HepG2 (cell line): Measurements from ENCODE around the gene VAC14. TPM values are rescaled to one million over a fixed set of nuclear protein-coding genes. Genes with fewer than 3 reads are reported as not detected.

Experiments
- AKAP8 ChIP-seq: sonication (generic); formaldehyde crosslinking; IDR thresholded peaks from 2 replicates; pipeline ENCODE4 v1.5.1; 2020; ENCODE audit warnings: mild to moderate bottlenecking, missing genetic modification reagents
- KDM5A ChIP-seq: fragments of 200-600 bp; sonication (generic); IDR thresholded peaks from 2 replicates; pipeline ENCODE4 v1.7.0; 2018; ENCODE audit warnings: antibody characterized with exemption, mild to moderate bottlenecking, low read length, borderline replicate concordance
- MAFF ChIP-seq: IDR thresholded peaks from 2 replicates; pipeline ENCODE4 v1.6.1; 2011; ENCODE audit warnings: low read depth, low read length, improper control_type of control experiment
- NRL ChIP-seq: sonication (generic); formaldehyde crosslinking; IDR thresholded peaks from 2 replicates; pipeline ENCODE4 v1.5.0; 2020; ENCODE audit warnings: missing genetic modification reagents, mild to moderate bottlenecking, moderate library complexity, borderline replicate concordance
- SOX6 ChIP-seq, 2 experiments: fragments of 450-650 bp in 1 of 2; sonication (generic) in 1 of 2; formaldehyde crosslinking in 1 of 2; IDR thresholded peaks; 2 replicates each; pipeline versions ENCODE4 v1.4.0 to v1.6.1; 2017 to 2020; ENCODE audit warnings: antibody characterized with exemption in 1 of 2, mild to moderate bottlenecking in 1 of 2, missing genetic modification reagents in 1 of 2
- SP1 ChIP-seq, 2 experiments: fragments of 450-650 bp in 1 of 2; sonication (generic) in 1 of 2; formaldehyde crosslinking in 1 of 2; IDR thresholded peaks; 2 replicates each; pipeline versions ENCODE4 v1.4.0 to v1.6.1; 2016 to 2020; ENCODE audit warnings: missing genetic modification reagents in 1 of 2
- ZBTB20 ChIP-seq: sonication (generic); formaldehyde crosslinking; IDR thresholded peaks from 2 replicates; pipeline ENCODE4 v1.8.1; 2023; ENCODE audit warnings: missing genetic modification reagents, low read depth, mild to moderate bottlenecking, borderline replicate concordance
- ZNF136 ChIP-seq: sonication (generic); formaldehyde crosslinking; IDR thresholded peaks from 2 replicates; pipeline ENCODE4 v1.8.1; 2022; ENCODE audit warnings: low read depth, mild to moderate bottlenecking, moderate library complexity, missing genetic modification reagents
- ZNF205 ChIP-seq: IDR thresholded peaks from 2 replicates; pipeline ENCODE4 v1.6.1; 2018; ENCODE audit warnings: missing biosample characterization, missing genetic modification reagents
- ZNF296 ChIP-seq: sonication (generic); formaldehyde crosslinking; conservative IDR thresholded peaks from 2 replicates; pipeline ENCODE4 v1.5.0; 2020; ENCODE audit warnings: mild to moderate bottlenecking, missing genetic modification reagents
- ZNF547 ChIP-seq: sonication (generic); formaldehyde crosslinking; IDR thresholded peaks from 2 replicates; pipeline ENCODE4 v1.5.1; 2020; ENCODE audit warnings: mild to moderate bottlenecking, missing genetic modification reagents
- polyA plus RNA-seq, 8 experiments: library from polyadenylated mRNA; depleted of rRNA in 3 of 8; stranded (reverse) in 7 of 8; unstranded in 1 of 8; fragments of >200 nt; fragmentation: Illumina TruSeq in 4 of 8; extraction: Trizol in 4 of 8; gene quantifications; 2 replicates each; pipeline versions ENCODE4 v1.2.1 to v1.2.3, GENCODE V29; 2011 to 2016; ENCODE audit warnings: low read depth in 4 of 8, missing spikeins in 1 of 8, mixed read lengths in 1 of 8; ENCODE audit not compliant: insufficient read depth in 1 of 8
- total RNA-seq, 5 experiments: library from RNA; depleted of rRNA; stranded (reverse); fragments of >200 nt; fragmentation: Illumina TruSeq; extraction: Trizol; gene quantifications; 2 replicates each; pipeline ENCODE4 v1.2.3, GENCODE V29; 2016; ENCODE audit warnings: low read depth in 1 of 5
- TF ChIP-seq, protein P1 (sequence below): IDR thresholded peaks from 2 replicates; pipeline ENCODE4 v1.6.1; 2018; ENCODE audit warnings: missing genetic modification reagents, mild to moderate bottlenecking, missing compliant biosample characterization
- TF ChIP-seq, protein P2 (sequence below): sonication (generic); formaldehyde crosslinking; IDR thresholded peaks from 2 replicates; pipeline ENCODE4 v1.4.0; 2020; ENCODE audit warnings: mild to moderate bottlenecking, missing genetic modification reagents, borderline replicate concordance
- TF ChIP-seq, protein P3 (sequence below): sonication (generic); formaldehyde crosslinking; IDR thresholded peaks from 2 replicates; pipeline ENCODE4 v1.4.0; 2020; ENCODE audit warnings: mild to moderate bottlenecking, missing genetic modification reagents
- TF ChIP-seq, protein P4 (sequence below): IDR thresholded peaks from 2 replicates; pipeline ENCODE4 v1.4.0; 2020; ENCODE audit warnings: mild to moderate bottlenecking, missing genetic modification reagents
- TF ChIP-seq, protein P5 (sequence below): sonication (generic); formaldehyde crosslinking; IDR thresholded peaks from 2 replicates; pipeline ENCODE4 v1.4.0; 2020; ENCODE audit warnings: missing genetic modification reagents, borderline replicate concordance
- TF ChIP-seq, protein P6 (sequence below): sonication (generic); formaldehyde crosslinking; IDR thresholded peaks from 2 replicates; pipeline ENCODE4 v1.8.1; 2023; ENCODE audit warnings: missing genetic modification reagents, mild to moderate bottlenecking, borderline replicate concordance

The VAC14 gene
- total and polyA plus RNA-seq, 2 of the 13 experiments (the other 11 are each of a cell fraction or from before 2014, with no cell fraction given): 23.5 to 24.6 TPM

DNA sequence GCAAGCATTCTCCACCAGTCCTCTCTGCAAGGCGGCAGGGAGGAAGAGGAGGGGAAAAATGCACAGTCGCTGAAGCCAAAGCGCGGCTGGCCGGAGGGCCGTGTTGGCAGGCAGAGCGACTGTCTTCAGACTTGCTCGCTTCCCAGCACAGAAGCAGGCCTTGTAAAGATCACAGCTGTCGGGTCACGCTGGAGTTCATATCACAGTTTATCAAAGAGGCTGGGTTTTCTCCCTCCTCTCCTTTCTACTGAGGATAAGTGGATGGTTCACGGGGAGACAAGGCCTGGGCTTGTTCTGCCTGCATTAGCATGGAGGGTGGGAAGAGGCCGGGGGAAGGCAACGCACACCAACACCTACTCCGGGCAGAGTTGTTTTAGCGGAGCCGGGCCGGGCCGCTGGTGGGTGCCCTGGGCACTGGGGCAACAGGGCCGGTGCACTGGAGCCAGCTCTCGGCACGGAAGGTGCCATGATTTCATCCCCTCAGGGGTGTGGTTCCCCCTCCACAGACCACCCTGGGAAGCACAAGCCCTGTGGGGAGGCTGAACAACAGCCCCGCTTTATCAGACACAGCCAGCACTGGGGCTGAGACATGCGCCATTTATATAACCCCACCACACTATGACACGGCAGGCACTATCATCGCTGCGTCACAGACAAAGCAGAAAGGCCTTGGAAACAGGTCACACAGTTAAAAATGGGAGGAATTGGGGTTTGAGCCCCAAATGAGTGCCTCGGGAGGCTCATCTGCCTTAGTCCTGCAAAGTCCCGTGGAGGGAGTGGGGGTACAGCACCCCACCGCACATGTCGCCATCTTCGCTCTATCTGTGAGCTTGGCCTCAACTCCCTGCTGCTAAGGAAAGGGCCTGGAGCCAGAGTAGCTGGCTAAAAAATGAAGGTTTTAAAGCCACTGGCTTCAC, 74.8 kb downstream of the VAC14 start (continued):
- TF ChIP-seq, protein P1, sequence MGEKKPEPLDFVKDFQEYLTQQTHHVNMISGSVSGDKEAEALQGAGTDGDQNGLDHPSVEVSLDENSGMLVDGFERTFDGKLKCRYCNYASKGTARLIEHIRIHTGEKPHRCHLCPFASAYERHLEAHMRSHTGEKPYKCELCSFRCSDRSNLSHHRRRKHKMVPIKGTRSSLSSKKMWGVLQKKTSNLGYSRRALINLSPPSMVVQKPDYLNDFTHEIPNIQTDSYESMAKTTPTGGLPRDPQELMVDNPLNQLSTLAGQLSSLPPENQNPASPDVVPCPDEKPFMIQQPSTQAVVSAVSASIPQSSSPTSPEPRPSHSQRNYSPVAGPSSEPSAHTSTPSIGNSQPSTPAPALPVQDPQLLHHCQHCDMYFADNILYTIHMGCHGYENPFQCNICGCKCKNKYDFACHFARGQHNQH (CRISPR knock-in tag): no peak; the same call in 1 of the 2 replicates
- TF ChIP-seq ZBTB20 (CRISPR knock-in tag): no peak
- no peak for TF ChIP-seq KDM5A
- TF ChIP-seq, protein P2, sequence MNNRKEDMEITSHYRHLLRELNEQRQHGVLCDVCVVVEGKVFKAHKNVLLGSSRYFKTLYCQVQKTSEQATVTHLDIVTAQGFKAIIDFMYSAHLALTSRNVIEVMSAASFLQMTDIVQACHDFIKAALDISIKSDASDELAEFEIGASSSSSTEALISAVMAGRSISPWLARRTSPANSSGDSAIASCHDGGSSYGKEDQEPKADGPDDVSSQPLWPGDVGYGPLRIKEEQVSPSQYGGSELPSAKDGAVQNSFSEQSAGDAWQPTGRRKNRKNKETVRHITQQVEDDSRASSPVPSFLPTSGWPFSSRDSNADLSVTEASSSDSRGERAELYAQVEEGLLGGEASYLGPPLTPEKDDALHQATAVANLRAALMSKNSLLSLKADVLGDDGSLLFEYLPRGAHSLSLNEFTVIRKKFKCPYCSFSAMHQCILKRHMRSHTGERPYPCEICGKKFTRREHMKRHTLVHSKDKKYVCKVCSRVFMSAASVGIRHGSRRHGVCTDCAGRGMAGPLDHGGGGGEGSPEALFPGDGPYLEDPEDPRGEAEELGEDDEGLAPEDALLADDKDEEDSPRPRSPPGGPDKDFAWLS (CRISPR knock-in tag): no peak; the same call in 1 of the 2 replicates
- TF ChIP-seq ZNF547 (CRISPR knock-in tag): 0 out of 2 replicates have a peak, but pooled peaks have one; percentile 16
- TF ChIP-seq, protein P3, sequence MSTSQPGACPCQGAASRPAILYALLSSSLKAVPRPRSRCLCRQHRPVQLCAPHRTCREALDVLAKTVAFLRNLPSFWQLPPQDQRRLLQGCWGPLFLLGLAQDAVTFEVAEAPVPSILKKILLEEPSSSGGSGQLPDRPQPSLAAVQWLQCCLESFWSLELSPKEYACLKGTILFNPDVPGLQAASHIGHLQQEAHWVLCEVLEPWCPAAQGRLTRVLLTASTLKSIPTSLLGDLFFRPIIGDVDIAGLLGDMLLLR (CRISPR knock-in tag): peak; percentile 55; the same call in 1 of the 2 replicates
- no peak; the same call in 1 of the 2 replicates for TF ChIP-seq ZNF205 (CRISPR knock-in tag)
- TF ChIP-seq, protein P4, sequence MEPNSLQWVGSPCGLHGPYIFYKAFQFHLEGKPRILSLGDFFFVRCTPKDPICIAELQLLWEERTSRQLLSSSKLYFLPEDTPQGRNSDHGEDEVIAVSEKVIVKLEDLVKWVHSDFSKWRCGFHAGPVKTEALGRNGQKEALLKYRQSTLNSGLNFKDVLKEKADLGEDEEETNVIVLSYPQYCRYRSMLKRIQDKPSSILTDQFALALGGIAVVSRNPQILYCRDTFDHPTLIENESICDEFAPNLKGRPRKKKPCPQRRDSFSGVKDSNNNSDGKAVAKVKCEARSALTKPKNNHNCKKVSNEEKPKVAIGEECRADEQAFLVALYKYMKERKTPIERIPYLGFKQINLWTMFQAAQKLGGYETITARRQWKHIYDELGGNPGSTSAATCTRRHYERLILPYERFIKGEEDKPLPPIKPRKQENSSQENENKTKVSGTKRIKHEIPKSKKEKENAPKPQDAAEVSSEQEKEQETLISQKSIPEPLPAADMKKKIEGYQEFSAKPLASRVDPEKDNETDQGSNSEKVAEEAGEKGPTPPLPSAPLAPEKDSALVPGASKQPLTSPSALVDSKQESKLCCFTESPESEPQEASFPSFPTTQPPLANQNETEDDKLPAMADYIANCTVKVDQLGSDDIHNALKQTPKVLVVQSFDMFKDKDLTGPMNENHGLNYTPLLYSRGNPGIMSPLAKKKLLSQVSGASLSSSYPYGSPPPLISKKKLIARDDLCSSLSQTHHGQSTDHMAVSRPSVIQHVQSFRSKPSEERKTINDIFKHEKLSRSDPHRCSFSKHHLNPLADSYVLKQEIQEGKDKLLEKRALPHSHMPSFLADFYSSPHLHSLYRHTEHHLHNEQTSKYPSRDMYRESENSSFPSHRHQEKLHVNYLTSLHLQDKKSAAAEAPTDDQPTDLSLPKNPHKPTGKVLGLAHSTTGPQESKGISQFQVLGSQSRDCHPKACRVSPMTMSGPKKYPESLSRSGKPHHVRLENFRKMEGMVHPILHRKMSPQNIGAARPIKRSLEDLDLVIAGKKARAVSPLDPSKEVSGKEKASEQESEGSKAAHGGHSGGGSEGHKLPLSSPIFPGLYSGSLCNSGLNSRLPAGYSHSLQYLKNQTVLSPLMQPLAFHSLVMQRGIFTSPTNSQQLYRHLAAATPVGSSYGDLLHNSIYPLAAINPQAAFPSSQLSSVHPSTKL (CRISPR knock-in tag): no peak
- TF ChIP-seq AKAP8 (CRISPR knock-in tag): no peak; the same call in 1 of the 2 replicates
- TF ChIP-seq SOX6 (IDR thresholded peaks at IDR 0.05): no peak
- TF ChIP-seq SOX6 (CRISPR knock-in tag; IDR thresholded peaks at IDR 0.05): no peak
- no peak for TF ChIP-seq MAFF
- TF ChIP-seq ZNF136 (CRISPR knock-in tag): peak; percentile 52; the same call in 1 of the 2 replicates
- TF ChIP-seq ZNF296 (CRISPR knock-in tag): no peak; the same call in 1 of the 2 replicates
- TF ChIP-seq, protein P5, sequence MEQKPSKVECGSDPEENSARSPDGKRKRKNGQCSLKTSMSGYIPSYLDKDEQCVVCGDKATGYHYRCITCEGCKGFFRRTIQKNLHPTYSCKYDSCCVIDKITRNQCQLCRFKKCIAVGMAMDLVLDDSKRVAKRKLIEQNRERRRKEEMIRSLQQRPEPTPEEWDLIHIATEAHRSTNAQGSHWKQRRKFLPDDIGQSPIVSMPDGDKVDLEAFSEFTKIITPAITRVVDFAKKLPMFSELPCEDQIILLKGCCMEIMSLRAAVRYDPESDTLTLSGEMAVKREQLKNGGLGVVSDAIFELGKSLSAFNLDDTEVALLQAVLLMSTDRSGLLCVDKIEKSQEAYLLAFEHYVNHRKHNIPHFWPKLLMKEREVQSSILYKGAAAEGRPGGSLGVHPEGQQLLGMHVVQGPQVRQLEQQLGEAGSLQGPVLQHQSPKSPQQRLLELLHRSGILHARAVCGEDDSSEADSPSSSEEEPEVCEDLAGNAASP (CRISPR knock-in tag): no peak
- TF ChIP-seq NRL (CRISPR knock-in tag): peak; percentile 66; the same call in 1 of the 2 replicates
- TF ChIP-seq SP1 (IDR thresholded peaks at IDR 0.05): no peak
- no peak for TF ChIP-seq SP1 (CRISPR knock-in tag; IDR thresholded peaks at IDR 0.05)
- TF ChIP-seq, protein P6, sequence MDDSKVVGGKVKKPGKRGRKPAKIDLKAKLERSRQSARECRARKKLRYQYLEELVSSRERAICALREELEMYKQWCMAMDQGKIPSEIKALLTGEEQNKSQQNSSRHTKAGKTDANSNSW (CRISPR knock-in tag): no peak
